ENCODE measurements around the gene APBA1. TPM values are rescaled to one million over a fixed set of nuclear protein-coding genes. Genes with fewer than 3 reads are reported as not detected.

The APBA1 gene
- total and polyA plus RNA-seq, 9 of the 15 experiments (the other 6 are each of a cell fraction or from before 2014, with no cell fraction given), result 0.01 to 0.02 TPM; not detected in 7

DNA sequence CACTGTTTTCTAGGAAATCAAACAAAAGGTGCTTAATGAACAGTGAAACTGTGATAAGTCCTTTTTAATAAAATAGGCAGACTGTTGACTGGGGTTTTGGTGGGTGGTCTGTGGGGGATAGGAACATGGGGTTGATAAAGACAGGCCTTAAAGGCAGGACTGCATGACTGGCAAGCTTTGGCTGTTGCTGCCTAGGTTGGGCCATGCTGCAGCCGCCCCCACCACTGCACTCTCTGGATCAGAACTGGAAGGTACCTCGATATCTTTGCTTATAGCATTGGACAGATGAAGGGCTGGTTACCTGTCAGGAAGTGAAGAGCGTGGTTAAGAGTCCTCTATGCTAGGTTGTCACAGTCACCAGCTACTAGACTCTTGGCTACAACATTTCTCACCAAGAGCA is 24.4 kb downstream of the APBA1 start:
- Histone ChIP-seq H3K4me3 (no peak overlapping the region), H3K9me3 (replicated peaks; ENCODE audit: control insufficient read depth, insufficient read depth, low read depth, low read length) (no peaks in the 10 kb centered on the region), H3K79me2 (ENCODE audit: control insufficient read depth, insufficient read depth, low read length) (no peaks in the 10 kb centered on the region), H3K9ac (ENCODE audit: insufficient read depth in 1 of 2, low read depth in 2 of 2, low read length in 2 of 2) (no peak overlapping the region), H3K4me1 (replicated peaks in 1 of 2; ENCODE audit: control insufficient read depth in 2 of 2, insufficient read depth in 2 of 2, low read length in 2 of 2) (no peaks in the 10 kb centered on the region), H2AFZ (ENCODE audit: low read depth, low read length) (no peak overlapping the region), H3K27me3 (ENCODE audit: control insufficient read depth in 2 of 2, insufficient read depth in 2 of 2, low read length in 2 of 2) (no peaks in the 10 kb centered on the region), H3K27ac (ENCODE audit: extremely low read depth, low read depth, low read length) (no peak overlapping the region), H3K9me1 (ENCODE audit: control insufficient read depth, insufficient read depth, low read length) (no peaks in the 10 kb centered on the region), H3K36me3 (ENCODE audit: control insufficient read depth, insufficient read depth, low read length) (no peaks in the 10 kb centered on the region), H3K4me2 (ENCODE audit: insufficient read depth, low read length) (no peak overlapping the region), H4K20me1 (replicated peaks; ENCODE audit: control insufficient read depth, insufficient read depth, low read length) (no peaks in the 10 kb centered on the region)
- in situ Hi-C loops (cut with MboI), result no loop called here
- ChIA-PET POLR2A (no interaction called here), CTCF (ENCODE audit: low intra/inter-chr PET ratio) (no interaction called here)
- FAIRE-seq (no peak), DNase-seq (ENCODE audit: extremely low read depth in 1 of 4, low spot score in 3 of 4) (no peak), ATAC-seq (no peak)
- intact Hi-C loops (cut with micrococcal nuclease), result no loop called here
- 0% methylated on average over 2 of the region's 3 CpGs for WGBS (ENCODE audit: insufficient coverage, low coverage, missing lambda C conversion rate)
- no peak for TF ChIP-seq HOXB6 (CRISPR knock-in tag; IDR thresholded peaks at IDR 0.05; ENCODE audit: borderline replicate concordance)
- TF ChIP-seq EP400 (IDR thresholded peaks at IDR 0.05), result no peak
- no peak for TF ChIP-seq PHB (CRISPR knock-in tag; IDR thresholded peaks at IDR 0.05)
- no peak for TF ChIP-seq SMARCE1 (IDR thresholded peaks at IDR 0.05)
- TF ChIP-seq, protein P1, sequence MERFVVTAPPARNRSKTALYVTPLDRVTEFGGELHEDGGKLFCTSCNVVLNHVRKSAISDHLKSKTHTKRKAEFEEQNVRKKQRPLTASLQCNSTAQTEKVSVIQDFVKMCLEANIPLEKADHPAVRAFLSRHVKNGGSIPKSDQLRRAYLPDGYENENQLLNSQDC (CRISPR knock-in tag; IDR thresholded peaks at IDR 0.05), result no peak
- TF ChIP-seq ZBTB2 (IDR thresholded peaks at IDR 0.05), result no peak
- TF ChIP-seq DPF2 (IDR thresholded peaks at IDR 0.05), result no peak
- no peak for TF ChIP-seq TBL1XR1 (IDR thresholded peaks at IDR 0.05; ENCODE audit: low read length in 2 of 2)
- TF ChIP-seq, protein P2, sequence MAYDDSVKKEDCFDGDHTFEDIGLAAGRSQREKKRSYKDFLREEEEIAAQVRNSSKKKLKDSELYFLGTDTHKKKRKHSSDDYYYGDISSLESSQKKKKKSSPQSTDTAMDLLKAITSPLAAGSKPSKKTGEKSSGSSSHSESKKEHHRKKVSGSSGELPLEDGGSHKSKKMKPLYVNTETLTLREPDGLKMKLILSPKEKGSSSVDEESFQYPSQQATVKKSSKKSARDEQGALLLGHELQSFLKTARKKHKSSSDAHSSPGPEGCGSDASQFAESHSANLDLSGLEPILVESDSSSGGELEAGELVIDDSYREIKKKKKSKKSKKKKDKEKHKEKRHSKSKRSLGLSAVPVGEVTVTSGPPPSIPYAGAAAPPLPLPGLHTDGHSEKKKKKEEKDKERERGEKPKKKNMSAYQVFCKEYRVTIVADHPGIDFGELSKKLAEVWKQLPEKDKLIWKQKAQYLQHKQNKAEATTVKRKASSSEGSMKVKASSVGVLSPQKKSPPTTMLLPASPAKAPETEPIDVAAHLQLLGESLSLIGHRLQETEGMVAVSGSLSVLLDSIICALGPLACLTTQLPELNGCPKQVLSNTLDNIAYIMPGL (CRISPR knock-in tag; IDR thresholded peaks at IDR 0.05), result no peak
- no peak for TF ChIP-seq ZNF778 (CRISPR knock-in tag; IDR thresholded peaks at IDR 0.05)
- TF ChIP-seq COPS2 (conservative IDR thresholded peaks at IDR 0.05), result no peak
- TF ChIP-seq, protein P3, sequence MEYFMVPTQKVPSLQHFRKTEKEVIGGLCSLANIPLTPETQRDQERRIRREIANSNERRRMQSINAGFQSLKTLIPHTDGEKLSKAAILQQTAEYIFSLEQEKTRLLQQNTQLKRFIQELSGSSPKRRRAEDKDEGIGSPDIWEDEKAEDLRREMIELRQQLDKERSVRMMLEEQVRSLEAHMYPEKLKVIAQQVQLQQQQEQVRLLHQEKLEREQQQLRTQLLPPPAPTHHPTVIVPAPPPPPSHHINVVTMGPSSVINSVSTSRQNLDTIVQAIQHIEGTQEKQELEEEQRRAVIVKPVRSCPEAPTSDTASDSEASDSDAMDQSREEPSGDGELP (CRISPR knock-in tag; IDR thresholded peaks at IDR 0.05; ENCODE audit: borderline replicate concordance), result no peak
- TF ChIP-seq ZNF717 (CRISPR knock-in tag; IDR thresholded peaks at IDR 0.05), result no peak
- no peak for TF ChIP-seq ZBTB17 (CRISPR knock-in tag; IDR thresholded peaks at IDR 0.05)
- TF ChIP-seq KLF1 (tag; IDR thresholded peaks at IDR 0.05), result no peak
- no peak for TF ChIP-seq CBFA2T2 (conservative IDR thresholded peaks at IDR 0.05)
- no peak for TF ChIP-seq NFE2L1 (tag; IDR thresholded peaks at IDR 0.05; ENCODE audit: borderline replicate concordance, low read depth)
- no TSS peak for BruUV-seq (replicated peaks)
